Left kidney (tissue), 2 donors: ENCODE results near the gene MTHFD2L. TPM values are rescaled to one million over a fixed set of nuclear protein-coding genes. Genes with fewer than 3 reads are reported as not detected.
A peak's percentile ranks its signal among the peaks of the same experiment; 100 is the strongest.
"Not testable (repeated sequence)": the region's sequence is repeated elsewhere in the genome, so short reads cannot be mapped to it uniquely, and the experiment has no call there.

ENCODE experiments used
- DNase-seq: peaks from one replicate; pipeline ENCODE4 v3.0.0-alpha.2; 2013
- polyA plus RNA-seq: library from polyadenylated mRNA; unstranded; fragments of 120-200 nt; gene quantifications from one replicate; pipeline ENCODE4 v1.2.1, GENCODE V29; 2013; ENCODE audit not compliant: insufficient read length

MTHFD2L gene
- polyA plus RNA-seq, 1 donor = 25.6 TPM

GRCh38 chr4:74130843-74131242 lies 27.1 kb upstream of the MTHFD2L start:
- not testable (repeated sequence) for DNase-seq

- not testable (repeated sequence) for DNase-seq
Measured at GRCh38 chr4:74132188-74132587, 25.7 kb upstream of the MTHFD2L start.

- no peak for DNase-seq
Measured at GRCh38 chr4:74132944-74133343, 25.0 kb upstream of the MTHFD2L start.

- DNase-seq = peak; percentile 70
Measured at GRCh38 chr4:74133786-74134499, 24.0 kb upstream of the MTHFD2L start.

DNA sequence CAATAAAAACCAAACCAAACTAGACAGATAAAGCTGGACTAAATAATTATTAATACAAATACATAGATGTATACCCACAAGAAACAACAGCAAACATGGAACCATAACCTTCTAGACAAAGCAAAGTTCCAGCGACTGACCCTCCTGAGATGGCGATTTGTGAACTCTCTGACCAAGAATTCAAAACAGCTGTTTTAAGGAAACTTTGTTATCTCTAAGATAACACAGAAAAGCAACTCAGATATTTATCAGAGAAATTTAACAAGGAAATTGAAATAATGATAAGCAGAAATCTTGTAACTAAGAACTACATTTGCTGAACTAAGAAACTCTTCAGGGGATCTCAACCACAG lies 23.4 kb upstream of the MTHFD2L start:
- DNase-seq = no peak

- no peak for DNase-seq
Measured at GRCh38 chr4:74146581-74147129, 11.3 kb upstream of the MTHFD2L start.

- no peak for DNase-seq
Measured at GRCh38 chr4:74148205-74148604, 9.7 kb upstream of the MTHFD2L start.

DNA sequence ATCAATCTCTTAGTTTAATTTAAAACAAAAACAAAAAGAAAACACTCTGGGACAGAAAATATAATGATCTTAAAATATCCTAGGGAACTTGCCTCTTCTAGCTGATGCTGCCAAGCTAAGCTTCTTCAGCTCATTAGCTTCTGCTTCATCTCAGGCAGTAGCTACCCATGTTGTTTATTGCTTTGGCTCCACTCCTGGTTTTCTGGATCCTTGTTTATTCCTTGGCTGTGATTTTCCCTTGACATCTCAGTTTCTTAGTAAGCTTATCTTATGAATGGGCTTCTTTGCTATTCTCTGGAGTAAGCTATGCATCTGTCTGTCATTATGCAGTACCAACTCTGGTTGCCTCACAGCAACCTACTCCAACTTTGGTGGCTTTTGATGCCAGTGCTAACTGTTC lies 5.1 kb upstream of the MTHFD2L start:
- DNase-seq = no peak

DNA sequence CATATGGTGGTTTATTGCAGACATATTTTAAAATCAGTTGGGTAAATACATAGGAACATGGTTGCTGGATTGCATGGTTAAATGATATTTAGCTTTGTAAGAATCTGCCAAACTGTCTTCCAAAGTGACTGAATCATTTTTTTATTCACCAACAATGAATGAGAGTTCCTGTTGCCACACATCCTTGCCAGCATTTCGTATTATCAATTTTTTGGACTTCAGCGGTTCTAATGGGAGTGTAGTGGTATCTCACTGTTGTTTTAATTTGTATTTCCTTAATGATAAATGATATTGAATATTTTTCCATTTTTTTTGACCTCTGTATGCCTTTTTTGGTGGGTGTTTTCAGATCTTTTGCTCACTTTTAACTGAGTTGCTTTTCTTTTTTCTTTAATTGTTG lies 1.4 kb upstream of the MTHFD2L start:
- DNase-seq = no peak

DNA sequence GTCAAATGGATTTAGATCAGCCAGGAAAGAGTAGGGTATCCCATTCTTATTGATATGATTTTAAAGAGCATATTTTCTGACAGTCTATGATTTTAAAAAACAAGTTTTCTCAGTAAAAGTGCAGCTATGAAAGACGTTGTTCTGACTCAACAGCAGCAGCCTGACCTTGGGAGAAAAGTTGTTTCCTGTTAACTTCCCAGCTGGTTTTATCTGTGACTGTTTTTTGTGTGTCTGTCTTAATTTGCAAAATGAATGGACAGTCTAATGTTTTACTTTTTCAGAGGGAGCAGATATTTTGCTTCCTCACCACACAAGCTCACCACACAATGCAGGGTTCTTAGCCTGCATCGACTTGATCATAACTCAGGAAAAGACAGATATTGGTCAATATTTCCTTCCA lies 764 bp upstream of the MTHFD2L start:
- no peak for DNase-seq

GRCh38 chr4:74158466-74159142 lies 686 bp downstream of the MTHFD2L start:
- DNase-seq = peak; percentile 20

GRCh38 chr4:74159143-74159709 lies 1.3 kb downstream of the MTHFD2L start:
- peak; percentile 3 for DNase-seq

DNA sequence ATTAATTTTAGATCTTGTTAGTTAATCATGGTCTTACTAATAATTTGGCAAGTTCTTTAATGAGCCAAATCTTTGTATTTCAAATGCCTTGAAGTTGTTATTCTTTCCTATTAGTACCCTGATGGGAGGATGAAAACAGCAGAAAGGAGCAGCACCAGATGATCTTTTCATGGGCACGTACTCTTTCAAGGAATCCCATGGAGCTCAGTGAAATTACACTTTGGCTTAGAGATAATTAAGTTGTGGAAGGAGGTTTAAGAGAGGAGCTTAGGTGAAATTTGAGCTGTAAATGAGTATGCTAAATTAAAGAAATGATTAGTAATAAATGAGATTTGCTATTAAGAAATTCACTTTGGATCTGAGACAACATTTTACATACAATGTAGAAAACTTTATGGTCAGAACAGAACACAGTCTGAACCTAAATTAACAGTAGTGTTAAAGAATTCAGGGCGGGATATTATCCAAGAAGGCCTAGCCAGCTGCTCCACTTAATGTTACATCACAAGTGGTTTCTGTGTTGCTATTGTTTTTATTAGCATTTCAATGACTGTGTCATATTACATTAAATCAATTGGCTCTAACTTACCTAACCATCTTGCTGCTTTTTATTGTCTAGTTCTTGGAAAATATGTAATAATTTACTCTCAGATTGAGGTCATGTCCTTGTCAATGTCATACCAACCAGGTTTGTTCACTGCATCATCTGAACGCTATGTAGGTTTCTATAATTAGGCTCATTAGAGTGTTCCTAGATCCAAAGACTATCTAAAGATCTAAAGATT lies 3.9 kb downstream of the MTHFD2L start:
- DNase-seq = no peak

DNA sequence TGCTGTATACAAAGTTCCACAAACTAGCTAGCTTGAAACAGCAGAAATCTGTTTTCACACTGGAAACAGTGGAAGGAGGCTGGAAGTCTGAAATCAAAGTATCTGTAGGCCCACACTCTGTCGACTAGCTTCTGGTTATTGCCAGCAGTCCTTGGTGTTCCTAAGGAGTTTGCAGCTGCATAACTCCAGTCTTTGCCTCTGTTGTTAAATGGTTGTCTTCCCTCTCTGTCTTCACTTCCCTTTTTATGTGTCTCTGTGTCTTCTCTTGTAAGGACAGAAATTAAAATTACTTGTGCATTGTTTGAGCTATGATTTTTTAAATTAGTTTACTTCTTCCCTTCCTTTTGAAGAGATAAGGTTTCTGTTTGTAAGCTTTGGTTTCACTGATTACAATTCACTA lies 8.2 kb downstream of the MTHFD2L start:
- DNase-seq = no peak

DNA sequence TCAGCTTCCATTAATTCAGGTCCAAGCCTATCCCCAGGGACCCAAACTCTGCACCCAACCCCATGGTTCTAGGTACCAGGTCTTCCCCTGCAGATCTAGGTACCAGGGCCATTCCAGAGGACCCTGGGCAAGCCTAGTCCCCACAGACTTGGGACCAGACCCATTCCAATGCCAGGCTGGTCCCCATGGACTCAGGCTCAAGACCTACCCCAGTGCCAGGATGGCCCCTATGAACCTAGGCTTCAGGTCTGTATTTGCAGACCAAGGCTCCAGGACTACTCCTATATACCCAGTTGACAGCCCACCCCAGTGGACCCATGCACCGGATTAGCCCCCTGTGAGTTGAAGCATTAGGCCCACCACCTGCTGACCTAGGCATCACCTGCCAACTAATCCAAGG lies 8.9 kb downstream of the MTHFD2L start:
- no peak for DNase-seq

DNA sequence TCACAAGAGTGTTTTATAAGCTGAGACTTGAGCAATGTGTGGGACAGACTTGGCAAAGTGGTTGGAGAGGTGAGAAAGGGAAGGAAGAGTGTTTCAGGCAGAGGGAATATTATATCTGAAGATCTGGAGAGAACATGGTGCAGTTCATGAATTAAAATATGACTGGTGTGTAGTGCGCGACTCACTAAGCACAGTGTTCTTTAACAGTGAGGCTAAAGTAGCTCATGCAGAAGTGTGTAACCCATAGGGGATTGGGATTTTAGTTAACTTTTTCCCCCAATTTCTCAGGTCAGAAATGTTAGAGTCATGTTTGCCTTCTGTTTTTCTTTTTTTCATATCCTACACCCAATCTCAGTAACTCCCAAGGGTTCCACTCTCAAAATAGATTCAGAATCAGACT lies 9.7 kb downstream of the MTHFD2L start:
- no peak for DNase-seq

- DNase-seq = no peak
Measured at GRCh38 chr4:74168841-74169240, 10.9 kb downstream of the MTHFD2L start.

- no peak for DNase-seq
Measured at GRCh38 chr4:74173321-74173720, 15.4 kb downstream of the MTHFD2L start.

DNA sequence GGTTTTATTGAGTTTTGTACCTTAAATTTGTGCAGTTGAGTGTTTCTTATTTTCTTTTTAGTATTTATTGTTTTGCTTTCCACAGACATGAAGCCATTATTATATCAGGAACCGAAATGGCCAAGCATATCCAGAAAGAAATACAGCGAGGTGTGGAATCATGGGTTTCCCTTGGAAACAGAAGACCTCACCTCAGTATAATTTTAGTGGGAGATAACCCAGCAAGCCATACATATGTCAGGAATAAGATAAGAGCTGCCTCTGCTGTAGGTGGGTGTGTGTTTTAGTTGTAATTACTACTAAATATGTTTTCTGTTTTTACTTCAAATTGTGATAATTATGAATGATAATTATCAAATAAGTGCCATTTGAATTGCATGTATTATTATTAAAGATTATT lies 16.5 kb downstream of the MTHFD2L start:
- no peak for DNase-seq

DNA sequence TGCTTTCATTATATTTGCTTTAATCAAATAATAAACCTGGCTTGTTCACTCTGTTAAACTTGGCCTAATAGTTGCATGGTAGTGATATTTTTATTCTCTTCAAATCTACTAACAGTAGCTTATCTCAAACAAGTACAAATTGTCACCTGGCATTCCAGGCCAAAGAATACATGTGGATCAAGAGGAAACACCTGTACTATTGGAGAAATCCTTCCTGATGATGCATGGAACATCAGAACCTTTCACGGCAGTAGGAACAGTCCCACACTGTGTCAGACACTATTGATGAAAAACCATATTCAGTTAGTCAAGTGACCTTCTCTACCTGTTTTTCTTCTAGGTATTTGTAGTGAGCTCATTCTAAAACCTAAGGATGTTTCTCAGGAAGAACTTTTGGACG lies 17.0 kb downstream of the MTHFD2L start:
- no peak for DNase-seq

DNA sequence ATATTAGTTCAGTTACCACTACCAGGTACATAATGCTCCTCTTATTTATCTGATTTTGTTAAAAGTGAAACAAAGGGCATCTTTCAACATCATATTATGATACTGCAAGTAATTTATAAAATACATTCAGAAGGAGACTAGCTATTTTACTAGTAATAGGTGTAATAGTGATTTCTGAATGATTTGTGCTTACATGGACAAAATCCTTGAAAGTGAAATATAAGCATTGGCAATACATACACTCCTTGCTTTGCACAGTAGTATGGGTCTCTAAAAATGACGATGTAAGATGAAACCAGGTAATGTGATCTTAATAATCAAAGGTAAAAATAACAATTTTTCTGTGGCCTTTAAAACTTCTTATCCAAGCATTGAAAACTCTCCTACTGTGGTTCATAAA lies 17.5 kb downstream of the MTHFD2L start:
- no peak for DNase-seq

- no peak for DNase-seq
Measured at GRCh38 chr4:74178798-74179197, 20.9 kb downstream of the MTHFD2L start.

DNA sequence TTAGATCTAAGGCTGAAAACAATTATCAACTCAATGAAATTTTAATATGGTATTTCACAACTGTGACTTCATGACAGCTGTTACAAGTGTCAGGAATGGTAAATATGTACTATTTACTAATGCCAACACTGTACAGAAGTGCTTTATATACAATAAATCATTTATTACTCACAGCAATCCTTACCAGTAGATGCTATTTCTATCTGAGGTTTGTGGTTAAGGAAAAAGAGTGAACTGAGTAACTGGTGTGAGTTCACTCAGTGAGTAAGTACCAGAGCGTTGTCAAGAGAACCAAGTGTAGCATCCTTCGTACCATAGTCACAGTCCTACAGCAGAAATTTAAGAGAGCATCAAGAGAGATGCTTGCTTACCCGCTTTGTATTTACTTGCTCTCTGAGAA lies 23.3 kb downstream of the MTHFD2L start:
- no peak for DNase-seq
